Central memory CD8-positive, alpha-beta T cell (primary cell): ENCODE data around the gene DUOXA1.

ENCODE experiments used
- ATAC-seq: fragments of 150-1000 bp; cut with Tn5 transposase; replicated peaks from 2 replicates; pipeline ENCODE4 v1.10.0; 2022; ENCODE audit warnings: mild to moderate bottlenecking, moderate FRiP score, moderate number of reproducible peaks; ENCODE audit not compliant: poor library complexity, severe bottlenecking; ENCODE audit errors: extremely low read depth
- DNase-seq, 2 donors: peaks; one replicate each; pipeline ENCODE4 v3.0.0; 2021; ENCODE audit warnings: low spot score in 2 of 2
- H3K27ac Mint-ChIP-seq: one replicate; pipeline ENCODE4 v1.8.0; 2022; ENCODE audit warnings: low read depth, mild to moderate bottlenecking, moderate library complexity, mixed read lengths
- H3K27me3 Mint-ChIP-seq: one replicate; pipeline ENCODE4 v1.8.0; 2022; ENCODE audit warnings: mixed read lengths
- H3K36me3 Mint-ChIP-seq: one replicate; pipeline ENCODE4 v1.8.0; 2022; ENCODE audit warnings: mild to moderate bottlenecking, moderate library complexity, mixed read lengths; ENCODE audit not compliant: insufficient read depth
- H3K4me1 Mint-ChIP-seq: one replicate; pipeline ENCODE4 v1.8.0; 2022; ENCODE audit warnings: mixed read lengths
- H3K4me3 Mint-ChIP-seq: one replicate; pipeline ENCODE4 v1.8.0; 2022; ENCODE audit warnings: mild to moderate bottlenecking, moderate library complexity, mixed read lengths
- H3K9me3 Mint-ChIP-seq: one replicate; pipeline ENCODE4 v1.8.0; 2022; ENCODE audit warnings: mixed read lengths

DUOXA1 gene, protein sequence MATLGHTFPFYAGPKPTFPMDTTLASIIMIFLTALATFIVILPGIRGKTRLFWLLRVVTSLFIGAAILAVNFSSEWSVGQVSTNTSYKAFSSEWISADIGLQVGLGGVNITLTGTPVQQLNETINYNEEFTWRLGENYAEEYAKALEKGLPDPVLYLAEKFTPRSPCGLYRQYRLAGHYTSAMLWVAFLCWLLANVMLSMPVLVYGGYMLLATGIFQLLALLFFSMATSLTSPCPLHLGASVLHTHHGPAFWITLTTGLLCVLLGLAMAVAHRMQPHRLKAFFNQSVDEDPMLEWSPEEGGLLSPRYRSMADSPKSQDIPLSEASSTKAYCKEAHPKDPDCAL

DNA sequence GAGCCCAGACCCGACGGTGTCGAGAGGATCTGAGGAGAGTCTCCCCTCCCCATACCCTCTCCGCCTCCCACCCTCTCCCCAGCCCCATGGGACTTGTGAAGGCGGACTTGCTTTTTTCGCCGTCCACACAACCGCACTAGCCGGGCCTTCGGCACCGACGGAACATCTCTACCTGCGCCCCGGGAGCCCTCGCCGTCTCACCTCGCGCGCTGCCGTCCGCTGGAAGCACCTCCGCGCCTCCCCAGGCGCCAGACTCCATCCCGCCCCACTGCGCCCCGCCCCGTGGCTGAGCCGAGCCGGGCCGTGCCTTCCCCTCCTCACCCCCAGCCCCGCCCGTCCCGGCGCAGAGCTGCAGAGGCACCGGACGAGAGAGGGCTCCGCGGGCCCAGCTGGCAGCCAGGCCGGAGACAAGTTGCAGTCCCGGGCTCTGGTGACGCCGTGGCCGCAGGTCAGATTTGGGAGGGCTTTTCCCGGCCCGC is at the start of gene DUOXA1, which contains the start of gene DUOX1:
DUOXA1 (minus strand) TSS at position 229 of the 479 bp plus-strand sequence. CDS start 6,865 bp downstream, outside the sequence.
DUOX1 (plus strand) TSS at position 344 of the 479 bp plus-strand sequence. CDS start 1,973 bp downstream, outside the sequence.
- H3K27ac Mint-ChIP-seq: no peak within 1 kb of the TSS
- DNase-seq (no peak), ATAC-seq (no peak)
- peaks cover 87% of the 10 kb centered on the region for H3K27me3 Mint-ChIP-seq
- no peaks in the 10 kb centered on the region for H3K9me3 Mint-ChIP-seq
- peaks cover 7% of the 10 kb centered on the region for H3K4me1 Mint-ChIP-seq
- H3K4me3 Mint-ChIP-seq: no peak within 1 kb of the TSS
- H3K36me3 Mint-ChIP-seq: no peaks in the 10 kb centered on the region

DNA sequence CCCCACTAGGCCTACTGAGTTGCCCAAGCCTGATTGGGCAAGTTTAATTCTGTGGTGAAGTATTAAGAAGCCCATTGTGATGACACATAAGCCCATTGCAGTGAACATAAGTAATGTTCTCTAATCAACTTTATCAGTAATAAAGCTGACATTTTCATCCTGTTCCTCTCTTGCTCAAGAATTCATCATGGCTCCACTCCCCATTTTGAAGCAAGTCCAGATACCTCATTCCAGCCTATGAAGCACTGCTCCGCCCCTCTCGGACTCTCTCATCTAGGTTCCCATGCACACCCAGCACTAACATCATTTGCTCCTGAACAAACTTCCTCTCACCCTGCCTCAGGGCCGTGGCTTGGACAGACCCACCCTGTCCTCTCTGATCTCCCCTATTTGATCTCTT is 47.6 kb upstream of the DUOXA1 start:
- no peaks in the 10 kb centered on the region for H3K27me3 Mint-ChIP-seq
- ATAC-seq: no peak
- no peaks in the 10 kb centered on the region for H3K9me3 Mint-ChIP-seq
- peaks cover 1% of the 10 kb centered on the region for H3K36me3 Mint-ChIP-seq
- H3K4me3 Mint-ChIP-seq: no peak overlapping the region
- no peak for DNase-seq
- no peak overlapping the region for H3K27ac Mint-ChIP-seq
- H3K4me1 Mint-ChIP-seq: peaks cover 12% of the 10 kb centered on the region

DNA sequence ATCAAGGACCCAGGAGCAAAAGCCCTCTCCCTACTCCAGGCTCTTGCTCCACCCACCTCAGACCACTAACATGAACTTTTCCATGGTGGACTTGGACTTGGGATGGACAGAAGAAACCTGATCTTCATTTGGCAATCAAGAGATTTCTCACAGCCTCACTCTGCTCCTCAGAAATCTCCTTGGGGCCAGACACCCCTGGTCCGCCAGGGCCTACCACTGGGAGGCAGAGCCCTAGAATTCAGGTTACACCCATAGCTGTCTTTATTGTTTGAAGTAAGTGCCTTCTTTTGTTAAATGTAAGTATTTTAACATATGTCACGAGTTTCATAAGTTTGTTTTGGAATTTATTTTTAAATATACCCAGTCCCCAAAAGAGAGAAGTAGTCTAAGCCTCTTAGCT is 44.9 kb upstream of the DUOXA1 start:
- DNase-seq: no peak
- Mint-ChIP-seq H3K36me3 (peaks cover 1% of the 10 kb centered on the region), H3K27ac (no peak overlapping the region), H3K4me1 (no peaks in the 10 kb centered on the region), H3K4me3 (no peak overlapping the region), H3K27me3 (no peaks in the 10 kb centered on the region), H3K9me3 (no peaks in the 10 kb centered on the region)
- no peak for ATAC-seq

DNA sequence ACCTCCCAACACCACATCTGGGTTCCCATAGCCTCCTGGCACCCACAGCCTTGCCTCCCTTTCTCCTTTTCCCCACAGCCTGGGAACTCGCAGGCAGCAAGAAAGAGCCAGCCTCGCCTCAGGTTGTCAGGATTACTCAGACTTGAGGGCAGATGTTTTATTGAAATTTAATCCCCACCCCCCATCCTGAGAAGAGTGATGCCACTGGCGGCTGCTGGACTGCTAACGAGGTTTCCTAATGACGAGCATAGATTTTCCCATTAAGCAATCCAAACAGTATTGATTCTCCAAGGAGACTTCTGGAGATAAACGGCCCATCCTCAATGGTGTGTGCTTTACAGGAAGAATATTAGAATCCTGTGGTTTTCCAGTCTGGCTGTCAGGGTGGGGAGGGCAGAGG is 44.4 kb upstream of the DUOXA1 start:
- peaks cover 3% of the 10 kb centered on the region for H3K36me3 Mint-ChIP-seq
- H3K27ac Mint-ChIP-seq: no peak overlapping the region
- no peaks in the 10 kb centered on the region for H3K9me3 Mint-ChIP-seq
- H3K4me3 Mint-ChIP-seq: no peak overlapping the region
- H3K27me3 Mint-ChIP-seq: no peaks in the 10 kb centered on the region
- DNase-seq (no peak), ATAC-seq (no peak)
- no peaks in the 10 kb centered on the region for H3K4me1 Mint-ChIP-seq

DNA sequence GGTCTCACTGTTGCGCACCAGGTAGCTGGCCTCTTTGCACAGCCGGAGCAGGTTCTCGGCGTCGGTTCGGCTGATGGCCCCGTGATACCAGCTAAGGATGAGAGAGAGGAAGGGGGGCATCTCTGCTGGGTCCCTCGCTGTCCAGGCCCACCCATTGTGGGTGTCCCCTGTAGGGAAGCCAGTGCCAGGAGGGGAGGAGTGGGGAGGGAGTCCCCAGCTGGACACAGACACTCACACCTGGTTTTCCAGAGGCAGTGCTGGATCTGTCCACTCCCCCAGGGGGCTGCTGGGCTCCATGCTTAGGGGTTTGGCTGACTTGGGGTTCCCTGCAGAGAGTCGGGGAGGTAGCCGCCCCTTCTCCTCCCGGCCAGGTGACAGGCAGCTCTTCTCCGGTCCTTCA is 42.2 kb upstream of the DUOXA1 start:
- Mint-ChIP-seq H3K4me3 (no peak overlapping the region), H3K4me1 (peaks cover 5% of the 10 kb centered on the region), H3K9me3 (no peaks in the 10 kb centered on the region), H3K36me3 (peaks cover 6% of the 10 kb centered on the region), H3K27ac (no peak overlapping the region), H3K27me3 (no peaks in the 10 kb centered on the region)
- no peak for DNase-seq
- no peak for ATAC-seq

DNA sequence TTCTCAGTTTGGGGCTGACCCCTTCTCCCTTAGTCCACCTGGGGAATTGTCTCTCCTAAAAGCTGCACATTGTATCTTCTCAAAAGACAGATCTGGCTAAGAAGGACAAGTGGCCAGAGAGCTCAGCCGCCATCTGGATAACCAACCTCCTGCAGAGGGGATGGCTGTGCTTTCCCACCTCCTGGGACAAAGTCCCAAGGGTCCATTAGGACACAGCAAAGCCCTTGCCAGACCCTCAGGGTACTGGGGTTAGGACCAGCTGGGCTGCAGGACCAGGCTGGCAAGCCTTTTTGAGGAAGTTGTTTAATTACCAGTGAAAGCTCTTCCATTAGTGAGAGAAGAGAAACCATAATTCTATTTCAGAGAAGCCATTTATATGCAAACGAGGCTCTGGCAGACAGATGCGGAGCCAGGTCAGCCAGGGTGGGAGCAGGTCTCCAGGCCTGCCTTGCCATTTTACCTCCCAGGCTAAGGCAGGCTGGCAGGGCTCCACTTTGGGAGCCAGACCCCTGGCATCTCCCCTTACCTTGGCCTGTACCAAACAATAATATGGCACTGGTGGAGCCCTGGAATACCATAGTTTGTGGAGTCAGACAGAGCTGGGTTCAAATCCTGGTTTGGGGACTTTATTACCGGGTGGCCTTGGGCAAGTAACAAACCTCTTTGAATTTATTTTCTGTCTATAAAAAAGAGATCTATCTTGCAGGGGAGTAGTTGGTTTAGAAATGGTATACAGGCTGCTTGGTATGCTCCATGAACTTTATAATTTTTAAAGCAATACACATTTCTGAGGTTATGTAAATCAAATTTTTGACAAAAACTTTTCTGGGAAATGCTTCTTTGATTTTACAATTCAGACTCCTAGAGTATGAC is 40.2 kb upstream of the DUOXA1 start:
- DNase-seq (no peak), ATAC-seq (no peak)
- H3K9me3 Mint-ChIP-seq: no peaks in the 10 kb centered on the region
- no peak overlapping the region for H3K4me3 Mint-ChIP-seq
- no peaks in the 10 kb centered on the region for H3K27me3 Mint-ChIP-seq
- no peak overlapping the region for H3K27ac Mint-ChIP-seq
- H3K4me1 Mint-ChIP-seq: peaks cover 13% of the 10 kb centered on the region
- H3K36me3 Mint-ChIP-seq: peaks cover 7% of the 10 kb centered on the region

DNA sequence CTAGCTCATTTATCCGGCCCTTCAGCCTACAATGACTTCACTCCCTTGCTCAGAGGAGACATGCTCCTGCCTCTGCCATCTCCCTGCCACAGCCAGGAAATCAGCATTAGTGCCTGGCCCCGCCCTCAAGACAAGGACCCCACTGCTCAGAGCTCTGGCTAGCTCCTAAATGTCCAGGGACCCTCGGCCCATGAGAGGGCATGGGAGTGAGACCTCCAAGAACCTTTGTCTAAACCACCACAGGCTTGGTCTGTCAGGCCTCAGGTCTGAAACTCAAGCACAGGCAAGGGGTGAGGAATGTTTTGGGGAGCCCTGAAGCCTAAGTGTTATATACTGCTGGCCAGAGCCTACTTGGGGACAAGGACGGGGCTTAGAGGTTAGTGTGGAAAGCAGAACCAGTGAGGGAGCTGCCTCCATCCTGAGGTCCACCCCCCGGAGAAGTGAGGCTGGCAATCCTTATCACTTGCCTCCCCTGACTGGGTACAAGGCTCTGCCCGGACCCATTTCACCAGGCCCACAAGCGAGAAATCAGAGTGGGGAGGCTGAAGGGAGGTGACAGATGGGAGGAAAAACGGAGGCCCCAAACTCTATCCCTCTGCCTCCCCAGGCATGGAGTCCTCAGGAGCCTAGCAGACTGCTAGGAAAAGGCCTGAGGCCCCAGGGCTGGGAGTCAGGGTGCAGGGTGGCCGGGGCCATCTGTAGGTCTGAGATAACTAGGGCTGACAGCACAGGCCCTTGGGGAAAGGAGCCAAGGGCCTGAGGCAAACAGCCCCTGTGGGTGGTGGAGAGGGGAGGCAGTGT is 39.3 kb upstream of the DUOXA1 start:
- H3K4me1 Mint-ChIP-seq: peaks cover 14% of the 10 kb centered on the region
- H3K4me3 Mint-ChIP-seq: peak overlapping the region; percentile 3
- peaks cover 7% of the 10 kb centered on the region for H3K36me3 Mint-ChIP-seq
- no peak overlapping the region for H3K27ac Mint-ChIP-seq
- no peaks in the 10 kb centered on the region for H3K9me3 Mint-ChIP-seq
- ATAC-seq (no peak), DNase-seq (no peak)
- H3K27me3 Mint-ChIP-seq: no peaks in the 10 kb centered on the region

DNA sequence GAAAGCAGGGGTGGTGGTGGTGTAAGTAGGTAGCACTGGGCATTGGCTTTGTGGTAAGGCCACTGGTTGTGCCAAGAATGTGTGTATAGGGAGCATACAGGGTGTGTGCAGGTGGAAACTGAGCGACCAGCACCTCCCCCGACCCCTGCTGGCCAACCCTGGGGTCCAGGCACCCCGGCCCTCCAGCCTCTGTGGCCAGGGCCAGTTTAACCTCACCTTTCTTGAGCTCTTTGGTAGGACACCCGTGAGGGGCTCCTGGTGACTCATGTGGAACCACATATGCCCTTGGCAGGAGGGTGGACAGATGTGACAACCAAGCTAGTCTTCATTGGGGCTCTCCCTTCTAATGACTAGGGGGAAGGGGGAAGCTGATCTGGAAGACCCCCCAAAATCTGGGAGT is 38.6 kb upstream of the DUOXA1 start:
- H3K36me3 Mint-ChIP-seq: peaks cover 9% of the 10 kb centered on the region

DNA sequence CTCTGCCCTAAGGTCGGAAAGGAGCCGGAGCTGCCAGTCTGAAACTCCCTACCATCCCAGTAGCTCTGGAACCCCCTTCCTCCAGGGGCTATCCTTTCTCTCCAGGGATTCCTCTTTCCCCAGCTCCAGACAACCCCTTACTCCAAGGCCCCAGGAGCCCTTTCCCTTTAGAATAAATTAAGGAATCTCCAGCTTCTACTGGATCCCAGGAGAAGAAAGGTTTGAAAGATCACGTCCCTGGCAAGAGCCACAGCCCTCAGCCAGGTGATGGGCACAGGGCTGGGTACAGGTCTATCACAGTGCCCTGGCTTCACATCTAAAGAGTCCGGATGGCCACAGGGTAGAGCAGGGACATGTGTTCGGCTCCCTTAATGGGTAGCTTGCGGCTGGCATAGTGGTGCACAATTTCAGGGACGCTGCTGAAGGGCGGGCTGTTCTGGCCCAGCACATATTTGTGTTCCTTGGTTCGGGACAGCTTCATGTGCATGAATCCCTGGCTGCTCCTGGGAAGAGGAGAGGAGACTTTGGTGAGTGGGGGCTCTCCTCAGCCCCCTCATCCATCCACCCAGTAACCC is 38.0 kb upstream of the DUOXA1 start:
- Mint-ChIP-seq H3K36me3 (peaks cover 10% of the 10 kb centered on the region), H3K9me3 (no peaks in the 10 kb centered on the region), H3K27me3 (no peaks in the 10 kb centered on the region), H3K27ac (peak overlapping the region; percentile 76), H3K4me3 (peak overlapping the region; percentile 78), H3K4me1 (peaks cover 21% of the 10 kb centered on the region)
- DNase-seq (no peak), ATAC-seq (no peak)

More for the DNA sequence above, 38.6 kb upstream of the DUOXA1 start:
- no peaks in the 10 kb centered on the region for H3K27me3 Mint-ChIP-seq
- ATAC-seq (no peak), DNase-seq (no peak)
- H3K27ac Mint-ChIP-seq: no peak overlapping the region
- H3K4me3 Mint-ChIP-seq: peak overlapping the region; percentile 3
- no peaks in the 10 kb centered on the region for H3K9me3 Mint-ChIP-seq
- H3K4me1 Mint-ChIP-seq: peaks cover 16% of the 10 kb centered on the region

DNA sequence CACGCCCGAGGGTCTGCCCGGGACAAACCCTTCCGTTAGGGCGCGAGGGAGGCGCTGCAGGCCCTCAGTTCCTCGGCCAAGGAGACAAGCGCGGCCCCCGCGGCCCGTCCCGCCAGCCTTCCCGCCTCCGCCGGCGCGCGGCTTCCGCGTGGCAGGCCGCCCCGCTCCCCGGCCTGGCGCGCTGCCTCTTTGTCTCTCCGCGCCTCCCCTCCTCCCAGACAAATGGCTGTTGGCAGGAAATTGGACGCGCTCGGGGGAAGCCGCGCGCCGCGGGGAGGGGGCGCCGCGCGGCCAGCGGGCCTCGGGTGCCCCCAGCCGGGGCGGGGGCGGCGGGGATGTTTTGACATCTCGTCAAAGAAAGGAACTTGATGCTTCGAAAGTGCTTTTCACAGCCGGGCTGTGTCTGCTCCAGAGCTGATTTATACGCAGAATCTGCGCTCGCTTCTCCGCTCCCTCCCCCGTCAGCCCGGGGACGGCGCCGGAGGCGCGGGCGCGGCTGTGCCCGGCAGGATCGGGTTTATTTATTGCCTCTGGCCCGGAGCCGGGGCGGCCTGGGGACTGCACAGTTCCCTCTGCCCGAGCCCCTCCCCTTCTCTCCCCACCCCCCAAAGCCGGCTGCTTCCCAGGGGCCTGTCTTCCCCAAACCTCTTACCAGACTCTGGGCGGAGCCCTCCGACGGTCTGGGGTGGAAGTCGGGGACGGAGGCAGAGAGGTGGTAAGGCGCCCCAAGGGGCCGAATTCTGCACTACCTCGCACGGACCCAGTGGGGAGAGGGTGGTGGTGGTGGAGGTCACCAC is 37.4 kb upstream of the DUOXA1 start:
- Mint-ChIP-seq H3K4me1 (peaks cover 22% of the 10 kb centered on the region), H3K4me3 (peak overlapping the region; percentile 78), H3K27me3 (no peaks in the 10 kb centered on the region), H3K36me3 (peaks cover 10% of the 10 kb centered on the region), H3K27ac (peak overlapping the region; percentile 76), H3K9me3 (no peaks in the 10 kb centered on the region)
- ATAC-seq: peak; percentile 92
- DNase-seq: peak; percentile 67 to 75

DNA sequence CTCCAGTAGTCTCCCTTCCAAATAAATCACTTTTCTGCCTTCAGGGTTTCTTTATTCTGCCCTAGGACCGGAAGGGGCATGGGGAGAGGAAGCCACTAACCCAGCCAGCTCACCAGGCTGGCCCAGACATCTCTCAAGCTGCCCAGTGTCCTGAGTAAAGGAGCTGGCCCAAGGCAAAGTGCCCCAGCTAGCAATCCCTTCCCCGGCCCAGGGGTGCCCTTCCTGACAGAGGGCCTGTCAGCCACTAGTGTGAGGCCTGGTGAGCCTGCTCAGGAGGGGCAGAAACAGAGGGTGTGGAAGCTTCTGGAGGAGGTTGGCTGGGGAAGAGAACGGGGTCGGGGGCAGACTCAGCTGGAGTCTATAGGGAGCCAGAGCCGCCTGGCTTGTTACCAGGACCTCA is 35.9 kb upstream of the DUOXA1 start:
- ATAC-seq: no peak
- no peaks in the 10 kb centered on the region for H3K27me3 Mint-ChIP-seq
- H3K36me3 Mint-ChIP-seq: peaks cover 10% of the 10 kb centered on the region
- H3K4me1 Mint-ChIP-seq: peaks cover 26% of the 10 kb centered on the region
- H3K27ac Mint-ChIP-seq: peak overlapping the region; percentile 88
- peak overlapping the region; percentile 78 for H3K4me3 Mint-ChIP-seq
- no peaks in the 10 kb centered on the region for H3K9me3 Mint-ChIP-seq
- DNase-seq: no peak
